ENCODE measurements around the gene IPMK.

The IPMK gene

DNA sequence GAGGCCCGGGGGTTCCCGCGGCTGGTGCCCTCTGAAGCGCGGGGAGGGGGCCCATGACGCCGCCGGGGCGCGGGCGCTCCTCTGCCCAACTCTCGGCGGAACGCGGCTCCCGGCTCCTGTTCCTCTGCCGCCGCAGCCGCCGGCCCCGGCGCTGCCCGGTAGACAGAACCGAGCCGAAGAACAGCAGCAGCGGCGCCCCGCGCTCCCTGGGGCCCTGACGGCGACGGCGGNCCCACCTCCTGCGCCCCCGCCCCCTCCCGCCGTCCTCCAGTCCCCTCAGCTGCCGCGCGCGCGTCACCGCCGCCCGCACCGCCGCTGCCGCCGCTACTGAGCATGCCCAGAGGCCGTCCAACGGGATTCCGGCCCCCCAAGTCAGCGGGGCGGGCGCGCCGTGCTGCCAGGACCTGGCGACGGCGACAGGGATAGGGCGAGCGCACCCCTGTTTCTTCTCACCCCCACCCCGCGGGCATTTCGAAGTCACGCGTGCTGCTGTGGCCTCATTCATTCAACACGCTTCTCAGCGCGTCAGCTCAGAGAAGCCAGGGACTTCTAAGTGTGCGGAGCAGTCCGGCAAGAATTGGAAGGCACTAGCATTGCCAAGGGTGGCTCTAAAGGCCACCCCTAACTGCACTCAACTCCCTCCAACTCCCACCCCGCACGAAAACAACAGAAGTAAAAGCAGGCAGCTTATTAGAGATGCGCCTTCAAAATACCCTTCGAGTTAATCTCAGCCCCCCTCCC is at the start of gene IPMK:
Gene IPMK, minus strand, starts transcription at position 182 of the 741 bp plus-strand sequence. CDS start 283 bp downstream, outside the sequence.
- peak; percentile 97 for DNase-seq

DNA sequence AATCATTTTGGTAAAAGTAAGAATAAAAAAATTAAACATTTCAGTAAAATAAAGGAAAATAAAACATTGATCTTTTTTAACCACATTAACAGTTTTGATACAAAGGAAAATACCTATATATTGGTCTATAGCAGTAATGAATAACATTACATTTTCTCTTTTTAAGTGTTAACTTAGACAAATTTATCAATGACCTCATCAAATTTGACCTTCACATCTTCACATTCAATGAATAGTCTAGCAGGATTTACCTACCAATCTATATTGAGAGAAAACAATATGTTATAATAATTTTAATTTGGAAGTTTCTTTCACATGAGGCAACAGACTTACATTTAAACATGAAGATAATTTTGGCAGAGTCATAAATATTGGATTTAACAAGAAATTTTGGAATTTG is 49.2 kb upstream of the IPMK start:
- DNase-seq, result no peak

DNA sequence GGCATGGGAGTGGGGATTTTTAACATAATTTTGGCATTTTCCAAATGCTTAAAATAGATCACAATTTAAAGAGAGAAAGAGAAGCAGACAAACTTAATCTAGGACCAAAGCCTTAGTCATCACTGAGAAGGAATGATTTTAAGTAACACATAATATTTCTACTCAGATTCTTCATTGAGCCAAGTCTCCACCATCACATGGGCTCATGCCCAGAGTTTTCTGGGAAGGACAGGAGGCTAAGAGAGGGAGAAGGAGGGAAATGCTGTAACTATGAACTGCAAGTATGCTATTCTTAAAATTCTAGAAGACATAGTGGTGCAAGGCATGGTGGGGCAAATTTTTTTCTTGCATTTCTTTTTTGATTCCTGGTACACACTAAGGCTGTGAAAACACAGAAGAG is 43.3 kb upstream of the IPMK start:
- DNase-seq, result no peak

DNA sequence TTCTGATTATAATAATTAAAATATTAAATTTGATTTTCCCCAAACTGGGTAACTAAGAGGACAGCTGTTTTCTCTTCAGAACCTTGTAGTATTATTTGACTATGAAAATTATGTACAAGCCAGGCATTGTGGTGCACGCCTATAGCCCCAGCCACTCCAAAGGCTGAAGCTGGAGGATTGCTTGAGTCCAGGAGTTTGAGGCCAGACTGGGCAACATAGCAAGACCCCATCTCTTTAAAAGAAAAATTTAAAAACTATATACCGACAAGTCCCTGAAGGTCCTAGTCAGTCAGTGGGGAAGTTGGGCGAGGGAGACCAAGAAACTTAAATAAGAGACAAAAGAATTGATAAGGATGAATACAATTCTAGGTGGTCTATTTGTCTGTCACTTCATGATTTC is 40.0 kb upstream of the IPMK start:
- no peak for DNase-seq

DNA sequence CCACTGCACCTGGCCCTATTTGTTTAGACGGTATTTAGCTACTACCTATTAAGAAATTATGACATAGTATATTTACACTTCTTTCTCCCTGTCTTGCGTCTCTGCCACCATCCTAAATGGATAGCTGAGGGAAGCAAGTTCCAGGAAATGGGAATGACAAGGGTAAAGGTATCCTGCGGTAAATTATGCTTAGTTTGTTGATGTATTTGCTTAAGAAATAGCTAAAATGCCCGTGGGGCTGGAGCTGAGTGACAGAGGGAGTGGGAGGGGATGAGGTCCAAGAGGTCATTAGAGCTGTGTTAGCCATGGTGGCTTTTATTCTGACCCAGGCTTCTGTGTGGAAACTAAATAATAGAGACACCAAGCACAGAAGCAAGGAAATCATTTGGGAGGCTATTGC is 38.1 kb upstream of the IPMK start:
- no peak for DNase-seq

DNA sequence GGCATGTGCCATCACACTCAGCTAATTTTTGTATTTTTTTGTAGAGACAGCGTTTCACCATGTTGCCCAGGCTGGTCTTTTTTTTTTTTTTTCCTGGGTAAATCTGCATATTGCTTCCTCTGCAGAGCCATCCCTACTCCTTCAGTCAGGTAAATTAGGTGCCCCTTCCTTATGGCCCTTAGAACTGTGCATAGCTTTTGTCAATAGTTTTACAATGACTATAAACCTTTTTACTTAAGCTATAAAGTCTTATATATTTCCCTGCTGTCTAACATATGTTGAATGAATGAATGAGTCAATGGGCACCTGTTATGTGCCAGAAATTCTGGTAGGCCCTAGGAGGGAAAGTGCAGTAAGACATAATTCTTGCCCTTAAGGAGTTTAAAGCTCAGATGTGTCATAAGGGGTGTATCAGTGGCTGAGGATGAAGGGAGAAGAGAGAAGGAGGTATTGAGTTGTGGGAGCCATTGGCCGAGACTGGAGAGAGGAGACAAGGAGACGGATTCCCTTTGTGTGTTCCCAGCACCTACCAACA is 36.5 kb upstream of the IPMK start:
- DNase-seq, result no peak

DNA sequence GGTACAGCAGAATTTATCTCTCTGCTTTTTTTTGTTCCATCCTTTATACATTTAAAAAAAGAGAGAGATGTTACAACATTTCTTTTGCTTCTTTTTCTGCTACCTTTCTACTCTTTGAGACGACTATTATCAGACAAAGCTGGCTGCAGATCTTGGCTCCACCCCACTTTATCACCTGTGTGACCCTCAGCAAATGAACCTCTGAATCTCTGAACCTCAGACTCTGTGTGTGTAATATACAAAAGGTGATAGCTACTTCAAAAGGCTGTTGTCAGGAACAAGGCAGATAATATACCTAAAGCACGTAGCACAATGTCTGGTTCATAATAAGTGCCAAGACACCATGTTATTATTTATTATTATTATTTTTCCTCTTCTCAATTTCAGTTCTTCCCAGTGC is 34.6 kb upstream of the IPMK start:
- DNase-seq, result no peak

DNA sequence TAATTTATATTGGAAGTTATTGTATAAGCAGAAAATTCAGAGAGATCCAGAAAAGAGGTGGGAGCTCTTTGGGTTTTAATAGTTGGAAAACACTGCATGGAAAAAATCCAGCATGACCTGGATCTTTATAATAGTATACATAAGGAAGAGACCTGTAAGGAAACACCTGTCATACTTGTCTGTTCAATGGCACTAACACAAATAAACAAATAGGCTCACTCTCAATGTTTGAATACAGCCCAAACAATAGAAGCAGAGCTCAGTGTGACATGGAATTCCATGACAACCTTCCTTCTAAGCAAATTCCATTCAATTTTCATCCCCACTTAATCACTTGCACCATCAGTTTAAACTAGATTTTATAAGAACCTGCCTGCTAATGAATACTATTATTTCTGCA is 33.0 kb upstream of the IPMK start:
- no peak for DNase-seq

DNA sequence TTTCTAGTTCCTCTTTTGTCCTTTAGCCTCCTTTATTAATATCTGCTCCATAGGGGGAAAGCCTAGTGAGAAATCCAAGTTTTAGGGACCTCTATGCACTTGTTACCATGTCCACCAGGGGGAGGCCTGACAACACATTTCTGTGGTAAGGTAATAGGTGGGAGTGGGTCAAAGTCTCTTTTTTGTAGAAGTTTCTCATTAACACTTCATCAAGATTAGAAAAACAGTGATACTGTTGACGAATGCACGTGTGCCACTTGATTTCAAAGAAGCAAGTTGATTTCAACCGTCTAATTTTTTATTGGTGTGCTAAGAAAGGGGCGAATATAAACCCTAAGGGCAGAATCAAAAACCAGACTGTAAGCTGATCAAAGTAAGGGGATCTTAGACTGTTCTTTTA is 31.9 kb upstream of the IPMK start:
- DNase-seq, result peak; percentile 46

DNA sequence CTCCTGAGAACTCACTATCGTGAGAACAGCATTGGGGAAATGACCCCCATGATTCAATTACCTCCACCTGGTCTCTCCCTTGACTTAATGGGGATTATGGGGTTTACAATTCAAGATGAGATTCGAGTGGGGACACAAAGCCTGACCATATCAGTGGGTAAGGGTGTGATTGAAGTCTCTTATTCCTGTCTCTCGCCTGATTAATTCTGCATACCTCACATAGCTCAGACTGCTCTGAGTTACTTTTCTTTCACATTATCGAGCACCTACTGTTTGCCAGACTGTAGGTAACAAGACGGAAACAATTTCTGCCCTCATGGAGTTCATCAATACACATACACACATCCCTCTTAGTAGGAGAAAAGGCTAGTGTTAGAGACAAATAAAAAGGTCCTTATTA is 26.3 kb upstream of the IPMK start:
- no peak for DNase-seq

DNA sequence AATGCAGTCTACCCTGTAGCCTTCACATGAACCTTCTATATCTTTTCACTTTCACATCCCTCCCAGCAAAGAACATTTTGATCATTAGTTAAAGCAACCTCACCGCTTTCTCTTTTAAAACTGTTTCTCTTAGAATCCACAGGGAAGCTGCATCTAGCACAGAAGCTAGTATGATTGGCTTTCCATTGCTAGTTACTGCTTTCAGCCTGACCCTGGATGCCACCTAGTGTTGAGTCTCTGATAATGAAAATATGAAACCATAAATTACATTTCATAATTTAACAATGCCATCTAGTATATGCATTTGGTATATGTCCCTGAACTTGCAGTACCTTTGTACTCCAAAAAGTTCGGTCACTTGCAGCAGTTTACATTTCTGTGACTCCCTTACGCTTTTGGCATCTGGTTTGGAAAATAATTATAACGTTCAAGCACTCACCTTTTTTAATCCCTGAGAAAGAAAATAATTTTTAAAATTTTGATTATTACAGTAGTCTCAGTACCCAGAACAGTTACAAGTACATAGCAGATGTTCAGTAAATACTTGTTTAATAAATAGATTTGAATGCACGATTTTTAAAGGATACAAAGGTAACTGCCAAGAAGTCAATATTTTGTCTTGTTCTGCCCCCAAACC is 24.0 kb upstream of the IPMK start:
- peak; percentile 52 for DNase-seq

DNA sequence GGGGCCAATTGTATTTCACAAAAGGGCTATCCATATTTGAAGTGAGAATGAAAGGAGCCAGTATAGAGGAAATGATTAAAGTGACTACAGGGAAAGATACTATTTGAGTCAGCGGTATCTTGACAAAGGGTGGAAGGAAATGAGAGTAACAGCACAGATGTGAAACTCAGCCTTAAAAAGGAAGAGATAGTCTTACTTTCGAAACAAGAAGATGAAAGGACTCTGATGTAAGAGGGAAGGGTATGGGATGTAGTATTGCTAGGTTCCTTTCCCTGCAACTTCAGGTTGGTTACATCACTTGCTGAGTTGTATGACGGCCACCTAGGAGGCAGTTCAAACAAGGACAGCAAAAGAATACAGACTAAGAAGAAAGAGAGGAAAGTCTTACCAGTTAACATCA is 14.9 kb upstream of the IPMK start:
- DNase-seq, result peak; percentile 37

DNA sequence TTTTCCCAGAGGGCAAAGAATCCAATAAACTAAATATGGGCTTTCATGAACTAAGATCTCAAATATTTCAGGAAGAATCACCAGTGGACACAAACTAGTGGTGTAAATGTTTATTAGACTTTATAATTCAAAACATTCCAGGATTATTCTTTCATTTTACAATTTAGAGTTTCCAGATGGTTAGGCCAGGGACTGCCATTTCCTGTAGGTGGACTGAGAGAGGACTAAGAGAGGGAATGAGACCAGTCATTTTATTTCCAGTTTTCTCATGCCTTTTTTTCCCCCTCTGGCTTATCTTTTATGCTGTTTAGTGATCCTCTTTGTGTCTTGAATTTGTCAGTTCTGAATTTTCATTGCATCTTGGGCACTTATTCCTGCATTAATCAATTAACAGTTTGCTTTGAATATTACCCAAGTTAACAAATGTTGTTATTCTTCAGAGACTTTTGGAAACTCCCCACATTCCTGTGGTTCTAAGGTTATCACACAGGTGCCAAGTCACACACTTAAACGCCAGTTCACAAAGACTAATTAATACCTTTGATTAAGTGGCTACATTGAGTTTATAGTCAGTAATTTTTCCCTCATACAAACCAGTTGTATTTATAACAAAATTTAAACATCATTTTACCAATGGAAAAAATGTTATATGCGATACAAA is 13.5 kb upstream of the IPMK start:
- DNase-seq, result no peak

DNA sequence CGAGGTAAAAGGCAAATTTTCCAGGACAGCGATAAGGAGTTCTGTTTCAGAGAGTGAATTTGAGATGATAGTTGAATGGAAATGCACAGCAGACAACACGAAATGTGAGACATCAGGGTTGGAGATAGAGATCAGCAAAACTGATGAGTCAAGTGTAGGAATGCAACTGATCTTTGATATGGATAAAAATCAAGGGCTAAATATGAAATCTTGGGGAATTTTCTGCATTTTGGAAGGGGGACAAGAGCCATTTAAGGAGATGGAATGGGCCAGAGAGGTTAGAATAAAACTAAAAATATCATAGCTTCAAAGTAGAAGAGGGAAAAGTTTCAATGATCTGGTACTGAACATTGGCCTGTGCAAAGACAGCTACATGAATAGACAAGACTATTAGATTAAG is 12.8 kb upstream of the IPMK start:
- DNase-seq, result no peak

DNA sequence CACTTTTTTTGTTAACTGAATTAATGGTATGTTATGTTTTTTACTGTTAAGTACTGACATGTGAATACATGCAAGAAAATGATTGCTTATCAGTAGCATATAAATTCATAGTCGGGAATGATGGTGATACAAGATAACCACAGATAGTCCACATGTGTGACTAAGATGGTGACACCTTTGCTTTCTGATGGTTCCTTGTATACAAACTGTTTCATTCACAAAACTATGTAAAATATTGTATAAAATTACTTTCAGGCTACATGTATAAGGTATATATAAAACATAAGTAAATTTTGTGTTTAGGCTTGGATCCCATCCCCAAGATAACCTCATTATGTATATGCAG is 11.2 kb upstream of the IPMK start:
- no peak for DNase-seq

DNA sequence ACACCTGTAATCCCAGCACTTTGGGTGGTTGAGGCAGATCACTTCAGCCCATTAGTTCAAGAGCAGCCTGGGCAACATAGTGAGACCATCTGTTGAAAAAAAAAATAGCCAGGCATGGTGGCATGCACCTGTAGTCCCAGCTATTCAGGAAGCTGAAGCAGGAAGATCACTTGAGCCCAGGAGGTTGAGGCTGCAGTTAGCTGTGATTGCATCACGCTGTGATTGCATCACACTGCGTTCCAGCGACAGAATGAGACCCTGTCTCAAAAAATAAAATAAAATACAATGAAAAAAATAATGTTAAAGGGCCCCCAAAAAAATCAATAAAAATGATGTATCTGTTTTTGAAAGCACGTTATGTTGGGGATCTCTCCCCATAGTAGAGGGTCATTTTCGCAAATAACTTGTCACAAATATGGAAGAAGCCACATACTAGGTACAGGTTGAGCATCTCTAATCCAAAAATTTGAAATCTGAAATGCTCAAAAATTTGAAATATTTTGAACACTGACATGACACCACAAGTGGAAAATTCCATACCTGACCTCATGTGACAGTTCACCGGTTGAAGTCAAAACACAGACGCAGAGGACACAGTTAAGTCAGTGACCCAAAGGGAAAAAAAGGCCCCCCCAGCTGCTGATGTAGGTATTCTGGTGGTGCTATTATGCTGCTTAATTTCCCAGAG is 10.7 kb upstream of the IPMK start:
- DNase-seq, result no peak

DNA sequence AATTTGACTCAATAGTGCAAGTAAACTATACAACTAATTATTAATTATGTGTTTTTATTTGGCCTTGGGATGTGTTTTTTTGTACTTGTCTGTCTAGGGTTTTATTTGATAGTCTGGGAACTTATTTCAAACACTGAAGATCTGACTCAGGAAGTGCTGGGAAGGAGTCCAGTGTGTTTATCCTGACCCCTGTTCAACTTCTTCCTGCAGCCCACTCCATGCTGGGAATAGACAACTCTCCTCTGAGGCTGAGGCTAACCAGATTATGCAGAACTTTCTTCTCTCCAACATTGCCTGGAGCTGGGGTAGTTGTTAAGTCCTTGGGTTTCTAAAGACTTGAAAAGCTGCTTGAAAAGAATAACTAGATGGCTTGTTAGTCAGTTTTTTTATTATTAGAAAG is 8.2 kb upstream of the IPMK start:
- DNase-seq, result no peak

DNA sequence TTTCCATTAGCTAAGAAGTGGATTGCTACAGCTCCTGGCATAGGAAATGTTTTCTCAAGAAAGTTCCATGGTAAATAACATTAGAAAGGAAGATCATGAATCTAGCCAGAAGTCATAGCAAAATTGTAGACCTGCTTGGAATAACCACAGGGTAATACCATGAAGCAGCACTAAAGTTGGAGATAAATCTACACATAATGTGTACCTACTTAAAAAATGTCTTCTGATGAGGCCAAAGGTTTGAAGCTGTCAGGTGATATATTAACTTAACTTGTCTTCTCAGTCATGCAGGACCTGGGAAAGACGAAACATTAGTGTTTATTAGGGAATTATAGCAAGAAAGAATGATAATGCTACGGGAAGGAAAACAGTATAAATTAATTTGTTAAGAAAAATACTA is 7.6 kb upstream of the IPMK start:
- DNase-seq, result no peak

DNA sequence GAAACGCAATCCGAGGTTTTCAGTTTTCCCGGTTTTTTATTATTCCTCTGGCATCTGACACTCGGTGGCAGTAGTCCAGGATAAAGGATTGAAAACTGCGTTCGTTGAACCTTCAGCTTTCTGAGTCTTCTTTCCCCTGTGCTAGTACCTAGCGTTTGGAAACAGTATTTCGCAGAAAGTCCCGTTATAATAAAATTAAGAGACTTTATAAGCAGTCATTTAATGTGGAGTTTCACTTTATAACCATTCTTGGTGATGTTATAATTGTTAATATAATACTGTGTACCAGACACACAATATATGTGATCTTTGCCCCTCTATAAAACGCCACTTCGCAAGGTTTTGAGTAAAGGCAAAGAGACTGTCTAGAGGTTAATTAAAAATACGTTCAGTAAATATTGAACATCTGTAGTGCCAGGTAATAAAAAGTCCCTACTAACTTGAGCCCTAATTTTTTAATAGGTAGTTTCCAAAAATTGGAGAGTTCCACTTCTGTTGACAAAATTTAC is 2.1 kb upstream of the IPMK start:
- DNase-seq, result no peak

DNA sequence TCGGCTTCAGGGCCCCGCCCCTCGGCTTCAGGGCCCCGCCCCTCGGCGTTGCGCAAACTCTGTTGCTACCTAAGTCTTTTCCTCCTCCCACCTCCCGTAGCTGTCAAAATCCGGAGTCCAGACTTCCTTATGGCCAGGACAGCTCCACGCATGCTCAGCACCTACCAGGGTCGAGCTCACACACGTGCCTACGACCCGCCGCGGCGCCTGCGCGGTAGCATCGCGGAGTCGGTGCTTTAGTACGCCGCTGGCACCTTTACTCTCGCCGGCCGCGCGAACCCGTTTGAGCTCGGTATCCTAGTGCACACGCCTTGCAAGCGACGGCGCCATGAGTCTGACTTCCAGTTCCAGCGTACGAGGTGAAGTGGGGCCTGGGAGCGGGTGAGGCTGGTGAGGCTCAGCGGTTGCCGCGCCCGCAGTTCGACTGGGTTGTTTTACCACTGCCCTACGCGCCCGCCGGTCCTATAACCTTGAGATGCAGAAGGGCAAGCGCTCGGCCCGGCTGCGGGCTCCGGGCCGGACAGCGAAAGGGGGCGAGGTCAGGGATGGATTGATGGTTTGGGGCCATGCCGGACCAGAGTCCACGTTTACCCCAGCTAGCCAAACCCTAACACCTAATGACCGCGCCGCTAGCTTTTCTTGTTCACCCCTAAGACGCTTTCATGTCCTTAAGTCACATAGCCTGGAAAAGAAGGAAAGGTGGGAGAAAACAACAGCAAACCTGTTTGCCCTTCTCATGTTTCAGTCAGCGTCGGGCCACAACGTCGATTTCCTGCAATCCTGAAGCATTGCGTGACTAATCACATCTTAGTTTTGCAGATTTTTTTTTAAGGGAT is 1.5 kb upstream of the IPMK start, which contains the start of gene CISD1:
Gene CISD1, plus strand, starts transcription at position 217 of the 836 bp plus-strand sequence. Its CDS starts 112 bp downstream, at position 329.
- DNase-seq, result peak; percentile 97

DNA sequence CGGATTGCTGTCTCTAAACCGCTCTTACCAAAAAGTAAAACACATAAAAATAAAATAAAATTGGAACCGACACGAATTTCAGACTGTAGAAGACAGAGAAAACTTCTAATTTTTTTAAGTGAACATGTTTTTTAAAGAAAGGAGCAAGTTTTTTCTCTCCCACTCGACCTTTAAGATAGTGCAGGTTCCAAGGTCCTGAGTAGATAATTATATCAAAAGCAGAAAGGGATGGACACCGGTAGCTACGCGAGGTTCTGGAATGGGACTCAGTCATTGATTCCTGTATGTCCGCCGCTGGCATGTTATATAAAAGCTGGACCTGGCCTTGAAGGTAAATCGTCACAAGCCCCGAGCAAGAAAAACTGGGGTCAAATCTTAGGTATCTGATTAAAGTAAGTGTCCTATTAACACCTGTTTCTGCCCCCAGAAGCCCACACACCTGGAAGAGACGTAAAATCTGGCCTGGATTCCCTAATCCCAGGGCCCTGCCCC is 806 bp upstream of the IPMK start:
- no peak for DNase-seq
